Keratinocyte (primary cell): ENCODE measurements around the gene SLC6A1. TPM values are rescaled to one million over a fixed set of nuclear protein-coding genes. Genes with fewer than 3 reads are reported as not detected.

ENCODE experiments used
- DNase-seq: peaks from one replicate; pipeline ENCODE4 v3.0.0-alpha.2; 2011; ENCODE audit warnings: low read depth, missing footprints, low spot score
- FAIRE-seq: peaks from 2 replicates; lab custom pipeline; 2011; peaks lifted over from hg19 to GRCh38; lab: Jason Lieb, UNC
- H2AFZ ChIP-seq: 2 replicates; pipeline ENCODE4 v1.6.0; 2012; ENCODE audit warnings: low read length, control low read depth, inconsistent platforms; ENCODE audit not compliant: control insufficient read depth
- H3K27ac ChIP-seq: 2 replicates; pipeline ENCODE4 v1.5.1; 2011; ENCODE audit warnings: low read length; ENCODE audit not compliant: control insufficient read depth, insufficient read depth
- H3K27me3 ChIP-seq: 3 replicates; pipeline ENCODE4 v1.6.0; 2011; ENCODE audit warnings: low read length; ENCODE audit not compliant: control insufficient read depth, insufficient read depth; ENCODE audit errors: extremely low read depth
- H3K36me3 ChIP-seq, 2 experiments: 2 replicates in 1 of 2; 3 replicates in 1 of 2; pipeline ENCODE4 v1.5.1; 2011; ENCODE audit warnings: low read length in 2 of 2, mild to moderate bottlenecking in 1 of 2; ENCODE audit not compliant: control insufficient read depth in 2 of 2, insufficient read depth in 2 of 2; ENCODE audit errors: extremely low read depth in 1 of 2
- H3K4me1 ChIP-seq: 3 replicates; pipeline ENCODE4 v1.5.1; 2011; ENCODE audit warnings: low read length; ENCODE audit not compliant: control insufficient read depth, insufficient read depth; ENCODE audit errors: extremely low read depth
- H3K4me2 ChIP-seq: 3 replicates; pipeline ENCODE4 v1.6.0; 2011; ENCODE audit warnings: low read depth, low read length; ENCODE audit not compliant: control insufficient read depth, insufficient read depth; ENCODE audit errors: extremely low read depth
- H3K4me3 ChIP-seq, 3 experiments: fragments of 200-600 bp in 1 of 3; sonication (generic) in 1 of 3; 2 replicates in 2 of 3; 3 replicates in 1 of 3; pipeline ENCODE4 v1.5.1; 2011 to 2016; ENCODE audit warnings: low read length in 3 of 3, mild to moderate bottlenecking in 3 of 3, control low read depth in 2 of 3, inconsistent platforms in 1 of 3, low read depth in 1 of 3, mixed read lengths in 1 of 3, mixed run types in 1 of 3, moderate library complexity in 1 of 3; ENCODE audit not compliant: control insufficient read depth in 2 of 3, insufficient read depth in 2 of 3; ENCODE audit errors: extremely low read depth in 1 of 3
- H3K79me2 ChIP-seq: 2 replicates; pipeline ENCODE4 v1.6.0; 2012; ENCODE audit warnings: low read length; ENCODE audit not compliant: control insufficient read depth, insufficient read depth
- H3K9ac ChIP-seq: 3 replicates; pipeline ENCODE4 v1.6.0; 2011; ENCODE audit warnings: low read length; ENCODE audit not compliant: control insufficient read depth, insufficient read depth; ENCODE audit errors: extremely low read depth
- H3K9me1 ChIP-seq: 3 replicates; pipeline ENCODE4 v1.6.0; 2011; ENCODE audit warnings: low read length; ENCODE audit not compliant: control insufficient read depth, insufficient read depth; ENCODE audit errors: extremely low read depth
- H3K9me3 ChIP-seq: 2 replicates; pipeline ENCODE4 v1.5.1; 2012; ENCODE audit warnings: low read depth, low read length; ENCODE audit not compliant: control insufficient read depth
- H4K20me1 ChIP-seq: 3 replicates; pipeline ENCODE4 v1.6.0; 2011; ENCODE audit warnings: low read length; ENCODE audit not compliant: control insufficient read depth, insufficient read depth; ENCODE audit errors: extremely low read depth
- CTCF ChIP-seq, 3 experiments: IDR thresholded peaks in 1 of 3; conservative IDR thresholded peaks in 1 of 3; optimal IDR thresholded peaks in 1 of 3; 2 replicates in 2 of 3; 3 replicates in 1 of 3; pipeline versions ENCODE3 to v1.5.1; 2011; ENCODE audit warnings: low read length in 3 of 3, mild to moderate bottlenecking in 3 of 3, moderate library complexity in 2 of 3, control low read depth in 1 of 3, inconsistent platforms in 1 of 3; ENCODE audit not compliant: insufficient read depth in 2 of 3; ENCODE audit errors: extremely low read depth in 1 of 3
- EZH2 ChIP-seq: IDR thresholded peaks from one replicate; pipeline ENCODE4 v1.6.1; 2012; ENCODE audit warnings: inconsistent platforms, mild to moderate bottlenecking, low read length, moderate library complexity
- dilution Hi-C: fragments of 300-500 bp; cut with MboI; formaldehyde crosslinking; loops from one replicate; pipeline ENCODE4 v1.7.0; 2020; ENCODE audit warnings: low sequenced_read_pairs; ENCODE audit not compliant: extremely low pct_ligation_motif_present
- polyA plus RNA-seq, 5 experiments: library from polyadenylated mRNA; depleted of rRNA in 3 of 5; stranded (reverse) in 3 of 5; stranded (forward) in 1 of 5; unstranded in 1 of 5; fragments of >200 nt; gene quantifications; 1 replicate in 1 of 5; 2 replicates in 3 of 5; 3 replicates in 1 of 5; pipeline versions ENCODE4 v1.2.1 to v1.2.3, GENCODE V29; 2011 to 2012; ENCODE audit warnings: missing spikeins in 2 of 5, low read depth in 1 of 5, low replicate concordance in 1 of 5

SLC6A1 gene
- polyA plus RNA-seq, 1 donor (not counting 4 experiments of a cell fraction or from before 2014, with no cell fraction given): not detected

DNA sequence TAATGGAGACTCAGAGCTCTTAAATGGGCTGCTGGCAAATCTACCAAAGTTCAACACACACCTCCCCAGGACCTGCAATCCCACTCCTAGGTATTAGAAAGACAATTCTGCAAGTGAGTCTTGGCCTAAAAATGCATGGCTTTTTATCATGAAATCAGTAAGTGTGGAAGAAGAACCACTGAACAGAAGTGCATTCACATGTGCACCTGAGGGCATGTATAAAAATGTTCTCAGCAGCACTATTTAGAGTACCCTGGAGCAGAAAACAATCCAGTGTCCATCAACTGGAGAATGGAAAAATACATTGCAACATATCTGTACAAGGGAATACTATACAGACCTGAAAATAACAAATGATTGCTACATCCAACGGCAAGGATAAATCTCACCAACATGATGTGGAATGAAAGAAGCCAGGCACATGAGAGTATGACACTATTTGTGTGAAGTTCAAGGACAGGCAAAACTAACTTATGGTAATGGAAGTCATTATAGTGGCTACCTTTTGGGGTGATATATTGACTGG, 8.1 kb upstream of the SLC6A1 start:
- dilution Hi-C loops: no loop called here

DNA sequence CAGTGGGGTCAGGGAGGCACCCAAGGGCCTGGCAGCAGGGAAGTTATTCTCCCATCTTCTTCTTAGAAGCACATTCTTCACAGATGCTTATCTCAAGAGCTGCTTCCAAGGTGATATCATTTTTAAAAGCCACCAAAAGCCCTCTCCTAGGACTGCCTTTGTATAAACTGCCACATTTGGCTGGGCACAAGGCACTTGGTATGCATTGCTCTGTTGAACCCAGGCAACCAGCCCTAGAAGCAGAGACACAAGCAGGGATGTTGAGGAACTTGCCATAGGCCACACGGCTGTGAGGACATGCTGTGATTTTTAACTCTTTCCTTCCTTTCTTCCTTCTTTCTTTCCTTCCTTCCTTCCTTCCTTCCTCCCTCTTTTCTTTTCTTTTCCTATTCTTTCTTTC, 7.4 kb upstream of the SLC6A1 start:
- peaks cover 66% of the 10 kb centered on the region for H3K27me3 ChIP-seq

More for the DNA sequence above, 8.1 kb upstream of the SLC6A1 start:
- Histone ChIP-seq H3K4me1 (peaks cover 8% of the 10 kb centered on the region), H3K9ac (no peak overlapping the region), H3K9me3 (no peaks in the 10 kb centered on the region), H3K27me3 (peaks cover 66% of the 10 kb centered on the region), H3K9me1 (no peaks in the 10 kb centered on the region), H3K79me2 (no peaks in the 10 kb centered on the region), H2AFZ (no peak overlapping the region), H3K36me3 (no peaks in the 10 kb centered on the region), H3K27ac (no peak overlapping the region), H4K20me1 (no peaks in the 10 kb centered on the region), H3K4me2 (no peak overlapping the region), H3K4me3 (no peak overlapping the region)
- DNase-seq (no peak), FAIRE-seq (no peak)
- TF ChIP-seq EZH2: no peak
- TF ChIP-seq CTCF (optimal IDR thresholded peaks at IDR 0.05 in 1 of 3, IDR thresholded peaks at IDR 0.05 in 1 of 3, conservative IDR thresholded peaks at IDR 0.05 in 1 of 3; ENCODE audit: extremely low read depth in 1 of 3, insufficient read depth in 2 of 3, low read length in 3 of 3): no peak

More for the DNA sequence above, 7.4 kb upstream of the SLC6A1 start:
- Histone ChIP-seq H3K9me3 (no peaks in the 10 kb centered on the region), H4K20me1 (peaks cover 3% of the 10 kb centered on the region), H3K27ac (no peak overlapping the region), H3K4me2 (no peak overlapping the region), H3K79me2 (no peaks in the 10 kb centered on the region), H2AFZ (no peak overlapping the region), H3K36me3 (no peaks in the 10 kb centered on the region), H3K9ac (no peak overlapping the region), H3K4me3 (no peak overlapping the region), H3K4me1 (peaks cover 8% of the 10 kb centered on the region), H3K9me1 (no peaks in the 10 kb centered on the region)
- TF ChIP-seq EZH2 (no peak), CTCF (optimal IDR thresholded peaks at IDR 0.05 in 1 of 3, IDR thresholded peaks at IDR 0.05 in 1 of 3, conservative IDR thresholded peaks at IDR 0.05 in 1 of 3; ENCODE audit: extremely low read depth in 1 of 3, insufficient read depth in 2 of 3, low read length in 3 of 3) (no peak)
- DNase-seq: no peak
- dilution Hi-C loops: no loop called here
- no peak for FAIRE-seq
